ENCODE measurements around the gene DUSP18.

DUSP18 gene

GRCh38 chr22:30614268-30614667 lies 53.4 kb downstream of the DUSP18 start:
- no peak for TF ChIP-seq CTCF (IDR thresholded peaks at IDR 0.05; ENCODE audit: control insufficient read depth, extremely low read depth, insufficient read depth)
- DNase-seq (ENCODE audit: low read depth), result no peak
- H3K4me3 ChIP-seq (ENCODE audit: low read depth, low read length), result no peak overlapping the region

- TF ChIP-seq CTCF (IDR thresholded peaks at IDR 0.05; ENCODE audit: control insufficient read depth, extremely low read depth, insufficient read depth), result no peak
- H3K4me3 ChIP-seq (ENCODE audit: low read depth, low read length), result no peak overlapping the region
These were observed 54.9 kb downstream of the DUSP18 start for GRCh38 chr22:30612789-30613188.

More at GRCh38 chr22:30612789-30613188, 54.9 kb downstream of the DUSP18 start:
- no peak for DNase-seq (ENCODE audit: low read depth)

All from LNCaP clone FGC (cell line).